Trophoblast cell (in vitro differentiated cells and primary cell): ENCODE measurements around the gene CNST. TPM values are rescaled to one million over a fixed set of nuclear protein-coding genes. Genes with fewer than 3 reads are reported as not detected.

Experiments
- DNase-seq, 2 donors: peaks; one replicate each; pipeline ENCODE4 v3.0.0-alpha.2; 2016
- H2AFZ ChIP-seq: 2 replicates; pipeline ENCODE4 v1.6.1; 2013; ENCODE audit warnings: low read length, moderate library complexity, mild to moderate bottlenecking; ENCODE audit not compliant: insufficient read depth, poor library complexity
- H2AK5ac ChIP-seq: 2 replicates; pipeline ENCODE4 v1.6.1; 2013; ENCODE audit warnings: mild to moderate bottlenecking, low read length
- H2BK120ac ChIP-seq: 2 replicates; pipeline ENCODE4 v1.6.1; 2013; ENCODE audit warnings: low read length, mild to moderate bottlenecking, moderate library complexity; ENCODE audit not compliant: insufficient read depth, poor library complexity
- H2BK12ac ChIP-seq: 2 replicates; pipeline ENCODE4 v1.6.1; 2013; ENCODE audit warnings: mild to moderate bottlenecking, low read length, moderate library complexity
- H2BK5ac ChIP-seq: 2 replicates; pipeline ENCODE4 v1.6.1; 2013; ENCODE audit warnings: low read length, low read depth, moderate library complexity, mild to moderate bottlenecking; ENCODE audit not compliant: poor library complexity
- H3K14ac ChIP-seq: 2 replicates; pipeline ENCODE4 v1.6.1; 2013; ENCODE audit warnings: mild to moderate bottlenecking, low read length
- H3K18ac ChIP-seq: 2 replicates; pipeline ENCODE4 v1.6.1; 2013; ENCODE audit warnings: mild to moderate bottlenecking, low read length
- H3K23ac ChIP-seq: 2 replicates; pipeline ENCODE4 v1.6.1; 2013; ENCODE audit warnings: low read length
- H3K27ac ChIP-seq: 2 replicates; pipeline ENCODE4 v1.5.1; 2013; ENCODE audit warnings: low read depth, mild to moderate bottlenecking, inconsistent platforms, low read length, moderate library complexity
- H3K27me3 ChIP-seq: 2 replicates; pipeline ENCODE4 v1.6.1; 2013; ENCODE audit warnings: inconsistent platforms, mild to moderate bottlenecking, low read length, moderate library complexity; ENCODE audit not compliant: insufficient read depth
- H3K36me3 ChIP-seq, 2 experiments: 1 replicate in 1 of 2; 2 replicates in 1 of 2; pipeline ENCODE4 v1.6.1; 2013; ENCODE audit warnings: low read length in 2 of 2, mild to moderate bottlenecking in 2 of 2, moderate library complexity in 1 of 2; ENCODE audit not compliant: insufficient read depth in 2 of 2, control insufficient read depth in 1 of 2
- H3K4ac ChIP-seq: 2 replicates; pipeline ENCODE4 v1.6.1; 2013; ENCODE audit warnings: low read depth, mild to moderate bottlenecking, low read length, moderate library complexity
- H3K4me1 ChIP-seq, 2 experiments: 1 replicate in 1 of 2; 2 replicates in 1 of 2; pipeline ENCODE4 v1.6.1; 2013; ENCODE audit warnings: low read length in 2 of 2, mild to moderate bottlenecking in 2 of 2, moderate library complexity in 1 of 2; ENCODE audit not compliant: insufficient read depth in 2 of 2, control insufficient read depth in 1 of 2
- H3K4me2 ChIP-seq: 2 replicates; pipeline ENCODE4 v1.6.1; 2013; ENCODE audit warnings: inconsistent platforms, mild to moderate bottlenecking, low read length, moderate library complexity
- H3K4me3 ChIP-seq: 2 replicates; pipeline ENCODE4 v1.5.1; 2013; ENCODE audit warnings: mild to moderate bottlenecking, low read depth, low read length, inconsistent platforms
- H3K79me1 ChIP-seq: one replicate; pipeline ENCODE4 v1.6.1; 2013; ENCODE audit warnings: low read length
- H3K79me2 ChIP-seq: 2 replicates; pipeline ENCODE4 v1.6.1; 2013; ENCODE audit warnings: low read length, mild to moderate bottlenecking; ENCODE audit not compliant: control insufficient read depth, insufficient read depth, poor library complexity
- H3K9ac ChIP-seq: 2 replicates; pipeline ENCODE4 v1.6.1; 2013; ENCODE audit warnings: mild to moderate bottlenecking, low read length
- H3K9me3 ChIP-seq: 2 replicates; pipeline ENCODE4 v1.6.1; 2013; ENCODE audit warnings: low read depth, mild to moderate bottlenecking, control low read depth, inconsistent platforms, low read length; ENCODE audit not compliant: insufficient read depth
- H4K12ac ChIP-seq: 2 replicates; pipeline ENCODE4 v1.6.1; 2013; ENCODE audit warnings: low read depth, mild to moderate bottlenecking, low read length, moderate library complexity
- H4K8ac ChIP-seq: 2 replicates; pipeline ENCODE4 v1.6.1; 2013; ENCODE audit warnings: low read depth, mild to moderate bottlenecking, low read length, moderate library complexity
- H4K91ac ChIP-seq: one replicate; pipeline ENCODE4 v1.6.1; 2013; ENCODE audit warnings: low read depth, mild to moderate bottlenecking, low read length, moderate library complexity
- WGBS: extraction: QIAGEN DNeasy Blood & Tissue Kit; methylation state at CpG from one replicate; pipeline ENCODE4 v1.1.7; 2013; ENCODE audit warnings: missing lambda C conversion rate; ENCODE audit not compliant: insufficient read length, insufficient coverage; ENCODE audit errors: extremely low coverage; 5-methylcytosine and 5-hydroxymethylcytosine counted together
- polyA plus RNA-seq: library from polyadenylated mRNA; stranded (reverse); fragments of 200-250 nt; gene quantifications from 2 replicates; pipeline ENCODE4 v1.2.3, GENCODE V29; 2013

The CNST gene
- polyA plus RNA-seq, result 8.7 and 9.1 TPM in 2 replicates

GRCh38 chr1:246566128-246566812 is at the start of gene CNST, which contains the start of gene TFB2M:
TSS of gene CNST (plus strand) at chr1:246566456. CDS start at chr1:246591563, 25,107 bp downstream.
TSS of gene TFB2M (minus strand) at chr1:246566261. CDS start at chr1:246566138, 123 bp downstream.
- WGBS, result no CpG with 5 or more reads among the region's 62 CpGs
- Histone ChIP-seq H2AK5ac (no peak within 1 kb of the TSS), H3K4me2 (peak within 1 kb of the TSS; percentile 96), H2BK120ac (peak within 1 kb of the TSS; percentile 25), H2BK5ac (peak within 1 kb of the TSS; percentile 34), H2BK12ac (peak within 1 kb of the TSS; percentile 10), H3K27ac (peak within 1 kb of the TSS; percentile 75), H3K79me2 (peaks cover 9% of the 10 kb centered on the region), H2AFZ (peak within 1 kb of the TSS; percentile 89), H3K4me3 (peak within 1 kb of the TSS; percentile 95), H4K12ac (peak within 1 kb of the TSS; percentile 68), H3K23ac (no peak within 1 kb of the TSS), H4K91ac (peak within 1 kb of the TSS; percentile 50), H3K18ac (peak within 1 kb of the TSS; percentile 67), H3K9me3 (no peaks in the 10 kb centered on the region), H3K9ac (peak within 1 kb of the TSS; percentile 89), H4K8ac (peak within 1 kb of the TSS; percentile 87), H3K36me3 (peaks cover 0 to 8% of the 10 kb centered on the region in 2 experiments), H3K14ac (peak within 1 kb of the TSS; percentile 77), H3K4me1 (peaks cover 3 to 4% of the 10 kb centered on the region in 2 experiments), H3K79me1 (peaks cover 9% of the 10 kb centered on the region), H3K27me3 (no peaks in the 10 kb centered on the region), H3K4ac (peak within 1 kb of the TSS; percentile 98)
- peak; percentile 98 to 99 for DNase-seq

- WGBS, result no CpG with 5 or more reads among the region's 7 CpGs
Observed at GRCh38 chr1:246517391-246517790, 48.9 kb upstream of the CNST start.

GRCh38 chr1:246518456-246519205 is 47.6 kb upstream of the CNST start:
- no peaks in the 10 kb centered on the region for H3K79me1 ChIP-seq
- no peak overlapping the region for H3K18ac ChIP-seq
- no peak overlapping the region for H2AFZ ChIP-seq
- no peak overlapping the region for H3K14ac ChIP-seq
- no peak for DNase-seq
- H3K4me1 ChIP-seq, result no peaks in the 10 kb centered on the region
- H3K36me3 ChIP-seq, result no peaks in the 10 kb centered on the region
- no peak overlapping the region for H3K4me2 ChIP-seq
- peaks cover 58% of the 10 kb centered on the region for H3K9me3 ChIP-seq
- WGBS, result no CpG with 5 or more reads among the region's 17 CpGs
- H2AK5ac ChIP-seq, result no peak overlapping the region
- H3K27me3 ChIP-seq, result no peaks in the 10 kb centered on the region
- no peak overlapping the region for H3K27ac ChIP-seq
- H4K91ac ChIP-seq, result no peak overlapping the region
- no peak overlapping the region for H3K23ac ChIP-seq
- no peak overlapping the region for H4K12ac ChIP-seq
- H2BK5ac ChIP-seq, result no peak overlapping the region
- H4K8ac ChIP-seq, result no peak overlapping the region
- H2BK120ac ChIP-seq, result no peak overlapping the region
- H2BK12ac ChIP-seq, result no peak overlapping the region
- H3K79me2 ChIP-seq, result no peaks in the 10 kb centered on the region
- H3K9ac ChIP-seq, result no peak overlapping the region
- no peak overlapping the region for H3K4me3 ChIP-seq
- no peak overlapping the region for H3K4ac ChIP-seq

More at GRCh38 chr1:246517391-246517790, 48.9 kb upstream of the CNST start:
- no peak overlapping the region for H2AK5ac ChIP-seq
- H2AFZ ChIP-seq, result no peak overlapping the region
- H2BK5ac ChIP-seq, result no peak overlapping the region
- H3K27me3 ChIP-seq, result no peaks in the 10 kb centered on the region
- H3K18ac ChIP-seq, result no peak overlapping the region
- H3K4me2 ChIP-seq, result no peak overlapping the region
- H3K9me3 ChIP-seq, result peaks cover 69% of the 10 kb centered on the region
- no peaks in the 10 kb centered on the region for H3K79me1 ChIP-seq
- H3K27ac ChIP-seq, result no peak overlapping the region
- H4K8ac ChIP-seq, result no peak overlapping the region
- no peak overlapping the region for H4K91ac ChIP-seq
- no peak overlapping the region for H3K4ac ChIP-seq
- no peaks in the 10 kb centered on the region for H3K4me1 ChIP-seq
- no peak overlapping the region for H2BK12ac ChIP-seq
- H3K9ac ChIP-seq, result no peak overlapping the region
- H3K14ac ChIP-seq, result no peak overlapping the region
- no peak overlapping the region for H2BK120ac ChIP-seq
- no peak overlapping the region for H3K4me3 ChIP-seq
- no peaks in the 10 kb centered on the region for H3K36me3 ChIP-seq
- H4K12ac ChIP-seq, result no peak overlapping the region
- no peak for DNase-seq
- no peak overlapping the region for H3K23ac ChIP-seq
- H3K79me2 ChIP-seq, result no peaks in the 10 kb centered on the region

GRCh38 chr1:246519514-246519913 is 46.7 kb upstream of the CNST start:
- H3K79me1 ChIP-seq, result no peaks in the 10 kb centered on the region
- no peaks in the 10 kb centered on the region for H3K36me3 ChIP-seq
- H3K18ac ChIP-seq, result no peak overlapping the region
- H3K27me3 ChIP-seq, result no peaks in the 10 kb centered on the region
- no peak overlapping the region for H2AK5ac ChIP-seq
- no peak overlapping the region for H2BK12ac ChIP-seq
- peaks cover 59% of the 10 kb centered on the region for H3K9me3 ChIP-seq
- no peak overlapping the region for H3K9ac ChIP-seq
- no peak overlapping the region for H3K27ac ChIP-seq
- no peak overlapping the region for H2AFZ ChIP-seq
- no peak overlapping the region for H3K4ac ChIP-seq
- H3K23ac ChIP-seq, result no peak overlapping the region
- H3K4me2 ChIP-seq, result no peak overlapping the region
- no peak for DNase-seq
- no peak overlapping the region for H2BK5ac ChIP-seq
- H3K4me1 ChIP-seq, result no peaks in the 10 kb centered on the region
- H3K14ac ChIP-seq, result no peak overlapping the region
- no peak overlapping the region for H4K12ac ChIP-seq
- H3K4me3 ChIP-seq, result no peak overlapping the region
- H3K79me2 ChIP-seq, result no peaks in the 10 kb centered on the region
- no CpG with 5 or more reads among the region's 1 CpG for WGBS
- H4K91ac ChIP-seq, result no peak overlapping the region
- no peak overlapping the region for H4K8ac ChIP-seq
- H2BK120ac ChIP-seq, result no peak overlapping the region
